ENCODE results near the gene TMEM38B.

Gene TMEM38B
- long read RNA-seq, transcript TMEM38B-202 (6 exons, 3,525 nt), result major isoform, 843 of 1,035 reads
- long read RNA-seq, partial matches to known transcripts, result 5 of 1,035 reads
- long read RNA-seq, other reads (novel, unspliced or antisense), result 187 of 1,035 reads

- peak; percentile 46 to 62 for DNase-seq (ENCODE audit: low read depth in 1 of 2, low spot score in 1 of 2)
- no peak; the same call in 1 of the 2 replicates for TF ChIP-seq POLR2AphosphoS5 (IDR thresholded peaks at IDR 0.05; ENCODE audit: low read depth)
- TF ChIP-seq REST (IDR thresholded peaks at IDR 0.05; ENCODE audit: insufficient replicate concordance, low read depth), result no peak
- TF ChIP-seq CTCF (IDR thresholded peaks at IDR 0.05; ENCODE audit: insufficient read depth, low read length), result no peak
- no peak for TF ChIP-seq GABPA (IDR thresholded peaks at IDR 0.05; ENCODE audit: low read depth)
- TF ChIP-seq SPI1 (IDR thresholded peaks at IDR 0.05; ENCODE audit: borderline replicate concordance, low read depth), result no peak
- Histone ChIP-seq H3K27ac (replicated peaks) (peak within 1 kb of the TSS; percentile 76), H3K27me3 (ENCODE audit: insufficient read depth, poor library complexity, severe bottlenecking) (no peaks in the 10 kb centered on the region), H3K4me3 (replicated peaks; ENCODE audit: insufficient read depth, low read length) (peak within 1 kb of the TSS; percentile 84)
Observed at GRCh38 chr9:105694190-105694847, at the start of gene TMEM38B. Gene TMEM38B, plus strand, starts transcription at chr9:105694541. Its CDS starts 120 bp downstream, at chr9:105694661.

- DNase-seq (ENCODE audit: low read depth in 1 of 2, low spot score in 1 of 2), result no peak
- H3K27me3 ChIP-seq (ENCODE audit: insufficient read depth, poor library complexity, severe bottlenecking), result no peaks in the 10 kb centered on the region
- TF ChIP-seq SPI1 (IDR thresholded peaks at IDR 0.05; ENCODE audit: borderline replicate concordance, low read depth) (no peak), CTCF (IDR thresholded peaks at IDR 0.05; ENCODE audit: insufficient read depth, low read length) (no peak), GABPA (IDR thresholded peaks at IDR 0.05; ENCODE audit: low read depth) (no peak), REST (IDR thresholded peaks at IDR 0.05; ENCODE audit: insufficient replicate concordance, low read depth) (no peak), POLR2AphosphoS5 (IDR thresholded peaks at IDR 0.05; ENCODE audit: low read depth) (no peak)
- H3K4me3 ChIP-seq (replicated peaks; ENCODE audit: insufficient read depth, low read length), result no peak overlapping the region
- no peak overlapping the region for H3K27ac ChIP-seq (replicated peaks)
Observed at GRCh38 chr9:105646879-105647594, 47.3 kb upstream of the TMEM38B start.

- no peaks in the 10 kb centered on the region for H3K27me3 ChIP-seq (ENCODE audit: insufficient read depth, poor library complexity, severe bottlenecking)
- no peak overlapping the region for H3K27ac ChIP-seq (replicated peaks)
- TF ChIP-seq SPI1 (IDR thresholded peaks at IDR 0.05; ENCODE audit: borderline replicate concordance, low read depth) (no peak), REST (IDR thresholded peaks at IDR 0.05; ENCODE audit: insufficient replicate concordance, low read depth) (no peak), POLR2AphosphoS5 (IDR thresholded peaks at IDR 0.05; ENCODE audit: low read depth) (no peak)
- H3K4me3 ChIP-seq (replicated peaks; ENCODE audit: insufficient read depth, low read length), result no peak overlapping the region
- no peak for DNase-seq (ENCODE audit: low read depth in 1 of 2, low spot score in 1 of 2)
Observed at GRCh38 chr9:105647595-105648349, 46.6 kb upstream of the TMEM38B start.

Measured in HL-60 (cell line).